Parathyroid adenoma (tissue), 2 donors: ENCODE data around the gene BMPR2.

ENCODE experiments used
- H2AFZ ChIP-seq: fragments of 300-600 bp; sonication (generic); one replicate; pipeline ENCODE4 v1.7.0; 2017; ENCODE audit warnings: antibody characterized with exemption, mild to moderate bottlenecking
- H3K27ac ChIP-seq: fragments of 300-600 bp; sonication (generic); one replicate; pipeline ENCODE4 v1.7.0; 2017
- H3K27me3 ChIP-seq: fragments of 300-600 bp; sonication (generic); one replicate; pipeline ENCODE4 v1.7.0; 2017; ENCODE audit warnings: low read length; ENCODE audit not compliant: control insufficient read depth, insufficient read depth
- H3K36me3 ChIP-seq: fragments of 300-600 bp; sonication (generic); one replicate; pipeline ENCODE4 v1.7.0; 2017; ENCODE audit warnings: low read length; ENCODE audit not compliant: control insufficient read depth, insufficient read depth
- H3K4me1 ChIP-seq: fragments of 300-600 bp; sonication (generic); one replicate; pipeline ENCODE4 v1.7.0; 2017; ENCODE audit warnings: control low read depth
- H3K4me2 ChIP-seq: fragments of 300-600 bp; sonication (generic); one replicate; pipeline ENCODE4 v1.7.0; 2017; ENCODE audit warnings: low read length
- H3K4me3 ChIP-seq: fragments of 300-600 bp; sonication (generic); one replicate; pipeline ENCODE4 v1.7.0; 2017; ENCODE audit warnings: low read depth, low read length
- H3K79me2 ChIP-seq: fragments of 300-600 bp; sonication (generic); one replicate; pipeline ENCODE4 v1.7.0; 2017; ENCODE audit warnings: control low read depth
- H3K9ac ChIP-seq: fragments of 300-600 bp; sonication (generic); one replicate; pipeline ENCODE4 v1.7.0; 2017; ENCODE audit warnings: mild to moderate bottlenecking
- H3K9me3 ChIP-seq: fragments of 300-600 bp; sonication (generic); one replicate; pipeline ENCODE4 v1.7.0; 2017; ENCODE audit warnings: low read length; ENCODE audit not compliant: control insufficient read depth
- CTCF ChIP-seq: fragments of 300-600 bp; sonication (generic); IDR thresholded peaks from one replicate; pipeline ENCODE4 v1.7.0; 2017; ENCODE audit warnings: antibody characterized with exemption, mild to moderate bottlenecking
- donor health status: primary hyperparathyroidism.

The BMPR2 gene

DNA sequence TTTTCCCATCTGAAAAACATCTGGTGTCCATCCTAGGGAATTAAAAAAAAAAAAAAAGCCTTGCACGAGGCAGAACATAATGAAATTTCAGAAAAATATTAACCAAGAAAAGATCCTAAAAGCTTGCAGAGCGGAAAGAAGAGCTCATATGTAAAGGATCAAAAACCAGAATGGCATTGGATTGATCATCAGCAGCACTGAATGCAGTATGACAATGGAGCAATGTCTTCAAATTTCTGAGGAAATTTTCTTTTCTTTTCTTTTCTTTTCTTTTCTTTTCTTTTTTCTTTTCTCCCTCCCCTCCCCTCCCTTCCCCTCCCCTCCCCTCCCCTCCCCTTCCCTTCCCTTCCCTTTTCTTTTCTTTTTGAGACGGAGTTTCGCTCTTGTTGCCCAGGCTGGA lies 237.4 kb downstream of the BMPR2 start:
- H3K4me1 ChIP-seq = no peaks in the 10 kb centered on the region
- H3K4me3 ChIP-seq = no peak overlapping the region
- no peaks in the 10 kb centered on the region for H3K79me2 ChIP-seq
- H3K36me3 ChIP-seq = no peaks in the 10 kb centered on the region
- H3K27me3 ChIP-seq = no peaks in the 10 kb centered on the region
- H3K27ac ChIP-seq = no peak overlapping the region
- H3K4me2 ChIP-seq = no peak overlapping the region
- H3K9me3 ChIP-seq = no peaks in the 10 kb centered on the region
- TF ChIP-seq CTCF = no peak
- H3K9ac ChIP-seq = no peak overlapping the region
- no peak overlapping the region for H2AFZ ChIP-seq
